Smooth muscle cell (in vitro differentiated cells): ENCODE measurements around the gene UFSP1. TPM values are rescaled to one million over a fixed set of nuclear protein-coding genes. Genes with fewer than 3 reads are reported as not detected.

Source experiments
- DNase-seq: peaks from one replicate; lab custom pipeline; 2025; ENCODE audit not compliant: unreplicated experiment; lab: John Stamatoyannopoulos, UW
- H2AFZ ChIP-seq: fragments of 200-600 bp; sonication (generic); 2 replicates; pipeline ENCODE4 v1.6.0; 2016; ENCODE audit warnings: antibody characterized with exemption, low read depth, mild to moderate bottlenecking
- H3F3A ChIP-seq: fragments of 200-600 bp; sonication (generic); 2 replicates; pipeline ENCODE4 v1.6.0; 2017; ENCODE audit warnings: antibody characterized with exemption, low read depth
- H3K27ac ChIP-seq: fragments of 200-600 bp; sonication (generic); 2 replicates; pipeline ENCODE4 v1.5.1; 2016; ENCODE audit warnings: low read depth, mild to moderate bottlenecking
- H3K27me3 ChIP-seq: fragments of 200-600 bp; sonication (generic); 2 replicates; pipeline ENCODE4 v1.6.1; 2016; ENCODE audit warnings: low read depth, mild to moderate bottlenecking
- H3K36me3 ChIP-seq: fragments of 200-600 bp; sonication (generic); 2 replicates; pipeline ENCODE4 v1.5.1; 2016; ENCODE audit warnings: low read depth
- H3K4me1 ChIP-seq: fragments of 200-600 bp; sonication (generic); 2 replicates; pipeline ENCODE4 v1.5.1; 2016; ENCODE audit warnings: low read depth
- H3K4me2 ChIP-seq: fragments of 200-600 bp; sonication (generic); 2 replicates; pipeline ENCODE4 v1.6.0; 2016; ENCODE audit warnings: mild to moderate bottlenecking
- H3K4me3 ChIP-seq: fragments of 200-600 bp; sonication (generic); 2 replicates; pipeline ENCODE4 v1.5.1; 2016; ENCODE audit warnings: mild to moderate bottlenecking
- H3K79me2 ChIP-seq: fragments of 200-600 bp; sonication (generic); 2 replicates; pipeline ENCODE4 v1.6.0; 2016; ENCODE audit warnings: low read depth, mild to moderate bottlenecking
- H3K9ac ChIP-seq: fragments of 200-600 bp; sonication (generic); 2 replicates; pipeline ENCODE4 v1.6.0; 2016; ENCODE audit warnings: low read depth
- H3K9me3 ChIP-seq: fragments of 200-600 bp; sonication (generic); replicated peaks from 2 replicates; pipeline ENCODE4 v1.5.1; 2016; ENCODE audit warnings: low read depth
- H4K20me1 ChIP-seq: fragments of 200-600 bp; sonication (generic); 2 replicates; pipeline ENCODE4 v1.6.0; 2016; ENCODE audit warnings: low read depth
- WGBS: methylation state at CpG from one replicate; pipeline ENCODE4 v1.1.7; 2016; ENCODE audit warnings: low lambda C conversion rate; 5-methylcytosine and 5-hydroxymethylcytosine counted together
- polyA plus RNA-seq: library from polyadenylated mRNA; unstranded; fragments of >200 nt; fragmentation: Nextera tagmentation; extraction: Ambion mirVana; gene quantifications from 2 replicates; pipeline ENCODE4 v1.2.1, GENCODE V29; 2016
- total RNA-seq: library from RNA; depleted of rRNA; stranded (reverse); fragments of >200 nt; gene quantifications from 2 replicates; pipeline ENCODE4 v1.2.3, GENCODE V29; 2014
- TF ChIP-seq, protein P1 (sequence below): fragments of 200-600 bp; sonication (generic); IDR thresholded peaks from 2 replicates; pipeline ENCODE4 v1.5.1; 2017; ENCODE audit warnings: borderline replicate concordance, mild to moderate bottlenecking, antibody characterized with exemption; ENCODE audit not compliant: insufficient read depth, poor library complexity, severe bottlenecking

UFSP1 gene
- total and polyA plus RNA-seq, 2 experiments from 2014 or later = 1.2 to 2.6 TPM

DNA sequence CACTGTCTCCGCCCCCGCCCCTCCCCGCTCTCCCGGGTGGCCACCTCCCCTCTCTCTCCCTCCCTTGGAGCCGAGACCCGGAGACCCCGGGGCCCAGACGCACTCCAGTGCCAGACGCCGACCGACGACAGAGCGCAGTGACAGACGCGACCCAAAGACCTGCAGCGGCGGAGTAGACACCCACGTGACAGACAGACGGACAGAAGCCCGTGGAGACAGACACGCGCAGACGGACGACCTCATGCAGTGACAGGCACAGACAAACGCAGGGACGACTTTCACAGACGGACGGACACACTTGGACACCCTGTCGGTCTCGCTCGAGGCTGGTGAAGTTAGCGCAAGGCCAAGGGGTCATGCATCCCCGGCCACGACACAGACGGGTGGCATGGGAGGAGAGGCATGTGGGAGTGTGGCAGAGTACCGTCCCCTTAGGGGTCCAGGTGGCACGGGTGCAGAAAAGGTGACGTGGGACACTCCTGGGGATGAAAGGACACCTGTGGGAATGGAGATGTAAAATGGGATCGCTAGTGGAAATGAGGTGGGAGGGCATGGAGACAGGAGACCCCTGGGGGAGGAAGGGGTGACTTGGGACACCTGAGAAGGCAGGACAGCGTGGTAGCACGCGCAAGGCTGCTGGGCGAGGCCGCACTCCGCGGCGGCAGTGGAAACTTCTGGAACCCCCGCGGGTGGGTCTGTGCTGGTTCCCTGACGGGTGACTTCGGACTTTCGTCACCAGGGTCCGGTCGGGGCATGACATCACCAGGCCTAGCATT, 6.6 kb upstream of the UFSP1 start:
- no peaks in the 10 kb centered on the region for H3F3A ChIP-seq
- no peaks in the 10 kb centered on the region for H3K79me2 ChIP-seq
- H3K4me3 ChIP-seq = peak overlapping the region; percentile 72
- H2AFZ ChIP-seq = no peak overlapping the region
- H4K20me1 ChIP-seq = no peaks in the 10 kb centered on the region
- TF ChIP-seq, protein P1, sequence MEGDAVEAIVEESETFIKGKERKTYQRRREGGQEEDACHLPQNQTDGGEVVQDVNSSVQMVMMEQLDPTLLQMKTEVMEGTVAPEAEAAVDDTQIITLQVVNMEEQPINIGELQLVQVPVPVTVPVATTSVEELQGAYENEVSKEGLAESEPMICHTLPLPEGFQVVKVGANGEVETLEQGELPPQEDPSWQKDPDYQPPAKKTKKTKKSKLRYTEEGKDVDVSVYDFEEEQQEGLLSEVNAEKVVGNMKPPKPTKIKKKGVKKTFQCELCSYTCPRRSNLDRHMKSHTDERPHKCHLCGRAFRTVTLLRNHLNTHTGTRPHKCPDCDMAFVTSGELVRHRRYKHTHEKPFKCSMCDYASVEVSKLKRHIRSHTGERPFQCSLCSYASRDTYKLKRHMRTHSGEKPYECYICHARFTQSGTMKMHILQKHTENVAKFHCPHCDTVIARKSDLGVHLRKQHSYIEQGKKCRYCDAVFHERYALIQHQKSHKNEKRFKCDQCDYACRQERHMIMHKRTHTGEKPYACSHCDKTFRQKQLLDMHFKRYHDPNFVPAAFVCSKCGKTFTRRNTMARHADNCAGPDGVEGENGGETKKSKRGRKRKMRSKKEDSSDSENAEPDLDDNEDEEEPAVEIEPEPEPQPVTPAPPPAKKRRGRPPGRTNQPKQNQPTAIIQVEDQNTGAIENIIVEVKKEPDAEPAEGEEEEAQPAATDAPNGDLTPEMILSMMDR = no peak
- DNase-seq = peak; percentile 7
- no peak overlapping the region for H3K9ac ChIP-seq
- peaks cover 24% of the 10 kb centered on the region for H3K4me1 ChIP-seq
- no peaks in the 10 kb centered on the region for H3K9me3 ChIP-seq
- H3K4me2 ChIP-seq = peak overlapping the region; percentile 100
- H3K36me3 ChIP-seq = no peaks in the 10 kb centered on the region
- 7% methylated on average over 39 of the region's 54 CpGs for WGBS
- H3K27me3 ChIP-seq = peaks cover 26% of the 10 kb centered on the region
- no peak overlapping the region for H3K27ac ChIP-seq

DNA sequence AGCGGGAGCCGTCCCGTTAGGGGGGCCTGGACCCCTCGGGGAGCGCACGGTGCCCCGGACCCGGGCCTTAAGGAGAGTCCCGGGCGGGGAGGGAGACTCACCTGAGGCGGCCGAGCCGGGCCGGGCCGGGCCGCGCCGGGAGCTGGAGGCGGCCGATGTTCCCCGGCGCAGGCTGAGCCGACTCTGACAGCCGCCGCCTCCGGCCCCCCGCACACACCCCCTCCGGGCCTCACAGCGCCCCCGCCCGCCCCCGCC, 6.1 kb upstream of the UFSP1 start, which contains the start of gene ACHE:
Gene ACHE, minus strand, starts transcription at position 188 of the 255 bp plus-strand sequence. CDS start 1,656 bp downstream, outside the sequence.
- Histone ChIP-seq H3K4me1 (peaks cover 27% of the 10 kb centered on the region), H3K9ac (no peak within 1 kb of the TSS), H3K27ac (no peak within 1 kb of the TSS), H3K9me3 (no peaks in the 10 kb centered on the region), H3F3A (no peaks in the 10 kb centered on the region), H3K36me3 (no peaks in the 10 kb centered on the region), H3K4me2 (peak within 1 kb of the TSS; percentile 100), H3K27me3 (peaks cover 26% of the 10 kb centered on the region), H3K4me3 (peak within 1 kb of the TSS; percentile 72), H4K20me1 (no peaks in the 10 kb centered on the region), H3K79me2 (no peaks in the 10 kb centered on the region), H2AFZ (peak within 1 kb of the TSS; percentile 75)
- 0% methylated on average over 2 of the region's 32 CpGs for WGBS
- no peak for DNase-seq
- TF ChIP-seq, protein P1 = no peak

DNA sequence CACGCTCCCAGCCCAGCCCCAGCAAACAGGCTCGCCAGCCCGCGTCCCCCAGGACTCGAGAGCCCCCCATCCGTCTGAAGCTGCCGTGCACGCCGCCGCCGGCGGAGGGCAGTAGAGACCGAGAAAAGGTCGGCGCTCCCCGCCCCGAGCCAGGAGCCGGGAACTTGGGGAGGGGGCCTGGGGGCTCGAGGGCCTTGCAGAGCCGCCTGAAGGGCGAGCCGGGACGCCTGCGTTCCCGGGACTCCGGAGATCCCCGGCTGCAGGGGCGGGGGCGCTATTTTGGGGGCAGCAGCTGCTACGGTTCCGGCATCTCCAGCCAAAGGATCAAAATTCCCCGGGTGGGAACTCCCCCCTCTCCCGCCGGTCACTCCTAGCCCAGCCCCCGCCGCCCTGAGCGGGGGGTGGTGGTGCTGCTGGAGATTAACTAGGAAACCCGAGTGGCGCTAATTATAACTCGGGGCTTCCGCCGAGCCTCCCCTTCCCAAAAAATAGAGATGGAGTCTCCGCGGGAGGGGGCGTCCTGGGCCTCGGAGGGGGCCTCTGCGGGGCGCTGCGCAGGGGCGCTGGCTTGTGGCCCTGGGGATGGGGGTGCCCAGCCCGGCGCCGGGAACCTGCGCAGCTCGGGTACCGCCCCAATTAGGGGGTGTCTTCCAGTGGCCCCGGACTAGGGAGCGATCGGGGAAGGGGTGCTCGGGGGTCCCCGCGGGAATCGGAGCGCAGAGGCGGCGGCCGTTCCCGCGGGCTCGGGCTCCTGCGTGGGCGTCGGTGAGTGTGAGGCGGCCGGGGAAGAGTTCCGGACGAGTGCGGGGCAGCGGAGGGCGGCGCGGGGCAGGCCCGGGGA, 5.6 kb upstream of the UFSP1 start:
- TF ChIP-seq, protein P1 = peak; percentile 89
- WGBS = under 1% methylated on average over 71 of the region's 83 CpGs
- peak overlapping the region; percentile 100 for H3K4me2 ChIP-seq

More for the DNA sequence above, 5.6 kb upstream of the UFSP1 start:
- Histone ChIP-seq H3K4me3 (peak overlapping the region; percentile 72), H3K79me2 (no peaks in the 10 kb centered on the region), H3K36me3 (no peaks in the 10 kb centered on the region), H4K20me1 (no peaks in the 10 kb centered on the region), H3K4me1 (peaks cover 27% of the 10 kb centered on the region), H2AFZ (peak overlapping the region; percentile 75), H3K27ac (no peak overlapping the region), H3K9ac (no peak overlapping the region), H3K9me3 (no peaks in the 10 kb centered on the region), H3F3A (no peaks in the 10 kb centered on the region), H3K27me3 (peaks cover 26% of the 10 kb centered on the region)
- DNase-seq = peak; percentile 45
